ENCODE data around the gene DNMT3A. TPM values are rescaled to one million over a fixed set of nuclear protein-coding genes. Genes with fewer than 3 reads are reported as not detected.

The DNMT3A gene
- total RNA-seq, result 10 to 100 TPM; 87.1 to 87.6 TPM

- ChIA-PET CTCF (interaction anchor here (0.6 to 2.0 kb wide), 11 partner anchors 8 to 1415 kb away, joined by 3 to 15 read pairs (median 5); no protein-coding TSS in a partner anchor), POLR2A (no interaction called here)
Measured at GRCh38 chr2:25341753-25342371, at the start of gene DNMT3A. Gene DNMT3A, minus strand, starts transcription at chr2:25341925. Its CDS starts 27,941 bp downstream, at chr2:25313984.

DNA sequence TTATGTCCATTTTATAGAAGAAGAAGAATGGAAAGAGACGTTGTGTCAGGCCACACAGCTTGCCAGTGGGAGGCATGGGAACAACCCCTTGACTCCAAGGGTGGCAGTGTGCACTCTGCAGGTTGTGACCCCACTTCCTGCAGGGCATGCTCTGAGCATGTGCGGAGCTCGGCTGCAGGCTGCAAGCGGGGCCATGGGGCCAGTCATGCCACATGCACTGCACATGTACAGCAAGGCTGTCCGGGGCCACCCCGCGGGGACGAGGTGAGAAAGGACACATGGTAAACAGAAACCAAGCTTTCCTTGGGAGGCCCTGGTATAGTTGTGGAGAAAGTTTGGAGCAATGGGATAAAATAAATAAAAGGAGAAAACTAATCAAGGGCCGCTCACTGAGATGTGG is 47.4 kb upstream of the DNMT3A start:
- ChIA-PET POLR2A (no interaction called here), CTCF (interaction anchor here (1.5 to 1.8 kb wide), 2 partner anchors 12 to 13 kb away, joined by 5 to 6 read pairs; no protein-coding TSS in a partner anchor)

- POLR2A ChIA-PET, result no interaction called here
Measured at GRCh38 chr2:25388491-25388890, 46.8 kb upstream of the DNMT3A start.

GRCh38 chr2:25387876-25388449 is 46.2 kb upstream of the DNMT3A start:
- CTCF ChIA-PET, result interaction anchor here (1.5 kb wide), 1 partner anchor 12 kb away, joined by 5 read pairs; no protein-coding TSS in a partner anchor
- POLR2A ChIA-PET, result no interaction called here

More at GRCh38 chr2:25388491-25388890, 46.8 kb upstream of the DNMT3A start:
- CTCF ChIA-PET, result interaction anchor here (1.5 to 1.8 kb wide), 2 partner anchors 11 to 13 kb away, joined by 5 to 6 read pairs; no protein-coding TSS in a partner anchor

- POLR2A ChIA-PET, result no interaction called here
- CTCF ChIA-PET, result interaction anchor here (0.6 to 1.4 kb wide), 2 partner anchors 10 to 25 kb away, joined by 3 read pairs; no protein-coding TSS in a partner anchor
Measured at GRCh38 chr2:25386971-25387875, 45.5 kb upstream of the DNMT3A start.

GRCh38 chr2:25385910-25386309 is 44.2 kb upstream of the DNMT3A start:
- ChIA-PET CTCF (interaction anchor here (1.4 kb wide), 1 partner anchor 23 kb away, joined by 3 read pairs; no protein-coding TSS in a partner anchor), POLR2A (no interaction called here)

GRCh38 chr2:25383806-25384205 is 42.1 kb upstream of the DNMT3A start:
- CTCF ChIA-PET, result no interaction called here
- POLR2A ChIA-PET, result no interaction called here

- ChIA-PET CTCF (no interaction called here), POLR2A (no interaction called here)
Measured at GRCh38 chr2:25381502-25381901, 39.8 kb upstream of the DNMT3A start.

DNA sequence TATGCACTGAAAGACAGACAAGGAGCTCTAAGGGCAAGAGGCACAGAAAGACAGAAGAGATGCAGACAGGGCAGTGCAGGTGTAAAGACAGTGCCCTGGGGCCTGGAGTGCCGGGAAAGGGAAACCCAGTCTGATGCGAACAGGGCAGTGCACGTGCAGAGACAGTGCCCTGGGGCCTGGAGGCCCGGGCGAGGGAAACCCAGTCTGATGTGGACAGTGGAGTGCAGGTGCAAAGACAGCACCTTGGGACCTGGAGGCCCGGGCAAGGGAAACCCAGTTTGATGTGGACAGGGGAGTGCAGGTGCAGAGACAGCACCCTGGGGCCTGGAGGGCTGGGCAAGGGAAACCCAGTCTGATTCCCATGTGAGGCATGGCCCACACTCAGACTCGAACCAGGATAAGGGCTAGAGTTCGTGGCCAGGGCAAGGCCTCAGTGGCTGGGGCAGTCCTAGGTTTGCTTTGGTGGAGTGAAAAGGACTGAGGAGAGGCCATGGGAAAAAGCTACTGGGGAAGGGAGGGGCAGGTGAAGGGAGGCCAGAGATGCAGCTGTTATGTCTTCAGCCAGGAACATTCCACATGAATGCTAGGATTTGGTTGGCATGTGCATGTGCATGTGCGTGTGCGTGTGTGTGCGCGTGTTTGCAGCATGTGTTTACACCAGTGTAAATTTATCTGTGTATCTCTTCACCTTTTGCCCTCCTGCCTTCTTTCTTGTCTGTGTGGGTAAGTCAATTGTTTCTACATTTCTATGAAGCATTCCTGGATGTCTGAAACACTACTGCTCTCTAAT is 39.1 kb upstream of the DNMT3A start:
- CTCF ChIA-PET, result no interaction called here
- POLR2A ChIA-PET, result no interaction called here

- POLR2A ChIA-PET, result no interaction called here
Measured at GRCh38 chr2:25380023-25380422, 38.3 kb upstream of the DNMT3A start.

DNA sequence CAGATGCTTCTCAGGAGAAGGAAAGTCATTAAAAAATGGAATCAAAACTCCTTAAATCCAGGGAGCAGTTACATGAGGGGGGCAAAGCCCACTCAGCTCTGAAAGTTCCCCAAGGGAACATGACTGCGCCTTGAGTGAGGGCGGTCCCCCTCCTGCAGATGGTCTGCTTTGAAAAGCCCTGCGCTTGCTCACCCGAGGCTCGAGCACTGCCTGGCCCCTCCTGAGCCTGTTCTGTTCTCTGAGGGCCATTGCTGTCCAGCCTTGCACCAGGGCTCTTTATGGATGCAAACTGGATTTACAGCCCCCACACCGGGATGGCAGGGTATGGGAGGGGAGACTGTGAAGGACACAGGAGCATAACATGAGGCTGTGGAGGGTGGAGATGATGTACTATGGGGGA is 37.8 kb upstream of the DNMT3A start:
- POLR2A ChIA-PET, result interaction anchor here (0.6 kb wide), 1 partner anchor 17 kb away, joined by 5 read pairs; no protein-coding TSS in a partner anchor
- CTCF ChIA-PET, result no interaction called here

More at GRCh38 chr2:25380023-25380422, 38.3 kb upstream of the DNMT3A start:
- CTCF ChIA-PET, result no interaction called here

DNA sequence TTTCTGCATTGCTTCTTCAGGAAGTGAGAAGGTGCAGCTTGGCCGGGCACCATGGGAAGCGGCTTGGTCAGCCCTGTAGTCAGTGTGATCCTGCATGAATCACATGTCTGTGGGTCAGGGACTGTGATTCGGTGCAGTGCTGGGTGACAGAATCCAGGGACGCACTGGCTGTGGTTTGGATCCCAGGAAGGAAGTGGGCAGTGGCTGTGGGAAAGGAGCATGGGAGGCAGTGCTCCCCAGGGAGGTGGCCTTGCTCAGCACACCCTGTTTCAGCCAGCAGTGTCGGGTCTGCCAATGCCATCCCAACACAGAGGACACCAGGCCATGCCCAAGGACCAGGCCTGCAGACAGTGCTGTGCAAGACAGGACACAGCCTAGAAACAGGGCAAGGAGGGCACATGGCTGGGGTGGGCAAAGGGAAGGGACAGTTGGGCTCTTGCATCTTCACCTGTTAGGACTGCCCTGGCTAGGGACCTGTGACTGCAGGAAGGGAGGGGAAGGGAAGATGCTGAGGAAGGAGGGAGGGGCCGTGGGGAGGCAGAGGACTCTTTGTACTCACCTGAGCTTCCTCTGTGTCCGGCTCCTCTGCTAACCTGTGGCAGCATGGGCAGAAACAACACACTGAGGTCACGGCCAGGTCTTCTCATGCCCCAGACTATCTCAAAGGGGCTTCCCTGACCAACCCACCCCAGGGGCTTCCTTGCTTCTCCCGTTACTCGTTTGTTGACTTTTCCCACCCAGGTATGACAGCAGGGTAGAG is 37.2 kb upstream of the DNMT3A start:
- CTCF ChIA-PET, result interaction anchor here (3.9 kb wide), 1 partner anchor 16 kb away, joined by 52 read pairs; no protein-coding TSS in a partner anchor
- POLR2A ChIA-PET, result interaction anchor here (0.6 kb wide), 1 partner anchor 16 kb away, joined by 5 read pairs; no protein-coding TSS in a partner anchor

- CTCF ChIA-PET, result interaction anchor here (1.0 to 3.9 kb wide), 5 partner anchors 15 to 176 kb away, joined by 3 to 52 read pairs (median 3); no protein-coding TSS in a partner anchor
- POLR2A ChIA-PET, result interaction anchor here (0.6 to 1.6 kb wide), 4 partner anchors 16 to 63 kb away, joined by 3 to 9 read pairs (median 3); no protein-coding TSS in a partner anchor
Measured at GRCh38 chr2:25377822-25378421, 36.2 kb upstream of the DNMT3A start.

DNA sequence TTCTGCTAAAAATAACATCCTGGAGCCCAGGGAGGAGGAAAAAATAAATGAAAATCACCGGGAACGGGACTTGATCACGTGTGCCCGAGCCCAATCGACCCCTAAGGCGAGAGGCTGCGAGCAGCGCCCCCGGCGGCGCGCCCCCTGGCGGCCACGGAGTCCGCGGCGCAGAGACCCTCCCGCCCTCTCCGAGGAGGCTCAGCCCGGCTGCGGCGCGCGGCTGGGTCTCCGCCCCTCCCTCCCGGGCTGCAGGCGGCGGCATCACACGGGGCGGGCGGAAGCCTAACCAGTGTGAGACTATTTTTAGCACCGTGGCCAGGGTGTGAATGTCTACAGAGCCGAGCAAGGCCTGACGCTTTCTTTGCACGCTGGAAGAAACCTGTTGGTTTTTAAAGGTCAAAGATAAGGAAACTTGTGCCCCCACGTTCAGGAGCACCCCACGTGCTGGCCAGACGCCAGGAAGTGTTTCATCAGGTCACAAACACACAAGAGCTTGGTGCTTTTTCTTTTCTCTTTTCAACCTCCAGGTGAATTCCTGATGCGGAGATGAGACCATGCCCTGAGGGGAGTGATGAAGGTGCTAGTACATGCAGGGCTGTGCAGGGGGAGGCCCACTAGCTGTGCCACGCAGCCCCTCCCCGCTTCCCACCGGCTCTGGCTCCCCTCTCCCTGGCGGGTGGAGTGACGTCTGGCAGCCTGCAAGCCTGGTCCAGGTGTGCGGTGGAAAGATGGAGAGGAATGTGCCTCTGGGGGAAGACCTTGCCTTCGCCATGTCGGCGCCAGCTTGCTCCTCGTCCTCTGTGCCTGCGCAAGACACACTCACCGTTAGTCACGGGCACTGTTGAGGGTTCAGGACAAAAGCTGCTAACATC is 35.3 kb upstream of the DNMT3A start:
- CTCF ChIA-PET, result interaction anchor here (0.6 to 3.9 kb wide), 20 partner anchors 11 to 177 kb away, joined by 3 to 52 read pairs (median 4); partner anchors contain the start of gene DNMT3A
- POLR2A ChIA-PET, result interaction anchor here (0.6 to 1.6 kb wide), 5 partner anchors 15 to 70 kb away, joined by 3 to 9 read pairs (median 3); no protein-coding TSS in a partner anchor

- POLR2A ChIA-PET, result interaction anchor here (1.6 kb wide), 1 partner anchor 14 kb away, joined by 9 read pairs; no protein-coding TSS in a partner anchor
Measured at GRCh38 chr2:25375989-25376545, 34.3 kb upstream of the DNMT3A start.

GRCh38 chr2:25375371-25375988 is 33.8 kb upstream of the DNMT3A start:
- POLR2A ChIA-PET, result no interaction called here

More at GRCh38 chr2:25375989-25376545, 34.3 kb upstream of the DNMT3A start:
- CTCF ChIA-PET, result interaction anchor here (0.9 to 3.9 kb wide), 16 partner anchors 10 to 190 kb away, joined by 3 to 52 read pairs (median 4); partner anchors contain the start of gene DNMT3A

More at GRCh38 chr2:25375371-25375988, 33.8 kb upstream of the DNMT3A start:
- CTCF ChIA-PET, result interaction anchor here (0.9 to 3.9 kb wide), 13 partner anchors 12 to 190 kb away, joined by 3 to 52 read pairs (median 5); partner anchors contain the start of gene DNMT3A
